CD4-positive, alpha-beta T cell treated with Interleukin-10 for 1 hour (primary cell): ENCODE measurements around the gene PAM16.

Experiments used
- DNase-seq: peaks from one replicate; pipeline ENCODE4 v3.0.0-alpha.2; 2020

The PAM16 gene

GRCh38 chr16:4332623-4333307 lies 18.4 kb downstream of the PAM16 start:
- DNase-seq, result no peak

GRCh38 chr16:4332083-4332482 lies 19.0 kb downstream of the PAM16 start:
- DNase-seq, result no peak

GRCh38 chr16:4330277-4330874 lies 20.7 kb downstream of the PAM16 start:
- DNase-seq, result peak; percentile 76

- no peak for DNase-seq
Measured at GRCh38 chr16:4328782-4329775, 22.0 kb downstream of the PAM16 start.

- DNase-seq, result peak; percentile 58
Measured at GRCh38 chr16:4328046-4328781, 22.9 kb downstream of the PAM16 start.

GRCh38 chr16:4327386-4328045 lies 23.6 kb downstream of the PAM16 start:
- peak; percentile 11 for DNase-seq

GRCh38 chr16:4325253-4325758 lies 25.8 kb downstream of the PAM16 start:
- no peak for DNase-seq

- DNase-seq, result no peak
Measured at GRCh38 chr16:4324492-4325252, 26.4 kb downstream of the PAM16 start.

GRCh38 chr16:4323845-4324488 lies 27.2 kb downstream of the PAM16 start:
- DNase-seq, result no peak

GRCh38 chr16:4323071-4323844 lies 27.9 kb downstream of the PAM16 start:
- DNase-seq, result no peak

- DNase-seq, result no peak
Measured at GRCh38 chr16:4322121-4323052, 28.7 kb downstream of the PAM16 start.

- DNase-seq, result no peak
Measured at GRCh38 chr16:4321286-4322120, 29.6 kb downstream of the PAM16 start.

- DNase-seq, result no peak
Measured at GRCh38 chr16:4320571-4321137, 30.5 kb downstream of the PAM16 start.

GRCh38 chr16:4319454-4320421 lies 31.4 kb downstream of the PAM16 start:
- DNase-seq, result peak; percentile 71

- no peak for DNase-seq
Measured at GRCh38 chr16:4318967-4319366, 32.2 kb downstream of the PAM16 start.

GRCh38 chr16:4318451-4318910 lies 32.6 kb downstream of the PAM16 start:
- no peak for DNase-seq
